ENCODE data around the gene WHRN. TPM values are rescaled to one million over a fixed set of nuclear protein-coding genes. Genes with fewer than 3 reads are reported as not detected.
A peak's percentile ranks its signal among the peaks of the same experiment; 100 is the strongest.

The WHRN gene
- total RNA-seq = 2.4 TPM
- 12.1 TPM for polyA plus RNA-seq

- under 1% methylated on average over 75 of the region's 75 CpGs for WGBS
- no peaks in the 10 kb centered on the region for H3K4me1 ChIP-seq (ENCODE audit: insufficient read depth)
- no peak within 1 kb of the TSS for H3K27ac ChIP-seq (ENCODE audit: low read depth)
- H3K4me3 ChIP-seq (ENCODE audit: low read depth, low read length) = peak within 1 kb of the TSS; percentile 83
- peak; percentile 91 for DNase-seq (ENCODE audit: extremely low spot score)
- H3K36me3 ChIP-seq (ENCODE audit: insufficient read depth) = no peaks in the 10 kb centered on the region
Measured at GRCh38 chr9:114505187-114506081, at the start of gene WHRN. Gene WHRN (minus strand): TSS chr9:114505473. CDS start chr9:114504801, 672 bp downstream.

GRCh38 chr9:114553202-114553601 is 47.9 kb upstream of the WHRN start:
- no peak for DNase-seq (ENCODE audit: extremely low spot score)
- H3K36me3 ChIP-seq (ENCODE audit: insufficient read depth) = no peaks in the 10 kb centered on the region
- 92% methylated on average over 3 of the region's 3 CpGs for WGBS
- H3K4me3 ChIP-seq (ENCODE audit: low read depth, low read length) = no peak overlapping the region
- no peak overlapping the region for H3K27ac ChIP-seq (ENCODE audit: low read depth)
- H3K4me1 ChIP-seq (ENCODE audit: insufficient read depth) = peaks cover 1% of the 10 kb centered on the region

- WGBS = 90% methylated on average over 5 of the region's 5 CpGs
- Histone ChIP-seq H3K4me1 (ENCODE audit: insufficient read depth) (peaks cover 1% of the 10 kb centered on the region), H3K36me3 (ENCODE audit: insufficient read depth) (no peaks in the 10 kb centered on the region), H3K4me3 (ENCODE audit: low read depth, low read length) (no peak overlapping the region), H3K27ac (ENCODE audit: low read depth) (no peak overlapping the region)
- no peak for DNase-seq (ENCODE audit: extremely low spot score)
Measured at GRCh38 chr9:114552706-114553105, 47.4 kb upstream of the WHRN start.

- H3K27ac ChIP-seq (ENCODE audit: low read depth) = no peak overlapping the region
- WGBS = 65% methylated on average over 6 of the region's 6 CpGs
- H3K4me3 ChIP-seq (ENCODE audit: low read depth, low read length) = no peak overlapping the region
- H3K36me3 ChIP-seq (ENCODE audit: insufficient read depth) = no peaks in the 10 kb centered on the region
- H3K4me1 ChIP-seq (ENCODE audit: insufficient read depth) = peaks cover 1% of the 10 kb centered on the region
- no peak for DNase-seq (ENCODE audit: extremely low spot score)
Measured at GRCh38 chr9:114551750-114552685, 46.7 kb upstream of the WHRN start.

GRCh38 chr9:114549697-114550330 is 44.5 kb upstream of the WHRN start:
- H3K36me3 ChIP-seq (ENCODE audit: insufficient read depth) = no peaks in the 10 kb centered on the region
- H3K4me1 ChIP-seq (ENCODE audit: insufficient read depth) = peaks cover 1% of the 10 kb centered on the region
- H3K4me3 ChIP-seq (ENCODE audit: low read depth, low read length) = no peak overlapping the region
- WGBS = 68% methylated on average over 9 of the region's 9 CpGs
- DNase-seq (ENCODE audit: extremely low spot score) = no peak
- no peak overlapping the region for H3K27ac ChIP-seq (ENCODE audit: low read depth)

- Histone ChIP-seq H3K4me1 (ENCODE audit: insufficient read depth) (no peaks in the 10 kb centered on the region), H3K27ac (ENCODE audit: low read depth) (no peak overlapping the region), H3K4me3 (ENCODE audit: low read depth, low read length) (no peak overlapping the region), H3K36me3 (ENCODE audit: insufficient read depth) (no peaks in the 10 kb centered on the region)
- DNase-seq (ENCODE audit: extremely low spot score) = no peak
Measured at GRCh38 chr9:114546851-114547250, 41.6 kb upstream of the WHRN start.

- DNase-seq (ENCODE audit: extremely low spot score) = no peak
- H3K4me1 ChIP-seq (ENCODE audit: insufficient read depth) = no peaks in the 10 kb centered on the region
- H3K27ac ChIP-seq (ENCODE audit: low read depth) = no peak overlapping the region
- 34% methylated on average over 5 of the region's 5 CpGs for WGBS
- H3K4me3 ChIP-seq (ENCODE audit: low read depth, low read length) = no peak overlapping the region
- H3K36me3 ChIP-seq (ENCODE audit: insufficient read depth) = no peaks in the 10 kb centered on the region
Measured at GRCh38 chr9:114545055-114545454, 39.8 kb upstream of the WHRN start.

- DNase-seq (ENCODE audit: extremely low spot score) = no peak
- no peak overlapping the region for H3K27ac ChIP-seq (ENCODE audit: low read depth)
- no peaks in the 10 kb centered on the region for H3K4me1 ChIP-seq (ENCODE audit: insufficient read depth)
- 61% methylated on average over 9 of the region's 9 CpGs for WGBS
- no peaks in the 10 kb centered on the region for H3K36me3 ChIP-seq (ENCODE audit: insufficient read depth)
- H3K4me3 ChIP-seq (ENCODE audit: low read depth, low read length) = no peak overlapping the region
Measured at GRCh38 chr9:114539701-114540380, 34.6 kb upstream of the WHRN start.

GRCh38 chr9:114538241-114538640 is 33.0 kb upstream of the WHRN start:
- Histone ChIP-seq H3K36me3 (ENCODE audit: insufficient read depth) (no peaks in the 10 kb centered on the region), H3K4me3 (ENCODE audit: low read depth, low read length) (no peak overlapping the region), H3K4me1 (ENCODE audit: insufficient read depth) (no peaks in the 10 kb centered on the region), H3K27ac (ENCODE audit: low read depth) (no peak overlapping the region)
- DNase-seq (ENCODE audit: extremely low spot score) = no peak
- WGBS = 30% methylated on average over 5 of the region's 5 CpGs

GRCh38 chr9:114532561-114533237 is 27.4 kb upstream of the WHRN start:
- Histone ChIP-seq H3K36me3 (ENCODE audit: insufficient read depth) (no peaks in the 10 kb centered on the region), H3K27ac (ENCODE audit: low read depth) (no peak overlapping the region), H3K4me1 (ENCODE audit: insufficient read depth) (no peaks in the 10 kb centered on the region), H3K4me3 (ENCODE audit: low read depth, low read length) (no peak overlapping the region)
- 43% methylated on average over 13 of the region's 13 CpGs for WGBS
- no peak for DNase-seq (ENCODE audit: extremely low spot score)

GRCh38 chr9:114529285-114529684 is 24.0 kb upstream of the WHRN start:
- no peaks in the 10 kb centered on the region for H3K4me1 ChIP-seq (ENCODE audit: insufficient read depth)
- 90% methylated on average over 6 of the region's 6 CpGs for WGBS
- H3K27ac ChIP-seq (ENCODE audit: low read depth) = no peak overlapping the region
- H3K36me3 ChIP-seq (ENCODE audit: insufficient read depth) = no peaks in the 10 kb centered on the region
- H3K4me3 ChIP-seq (ENCODE audit: low read depth, low read length) = no peak overlapping the region
- DNase-seq (ENCODE audit: extremely low spot score) = no peak

GRCh38 chr9:114526807-114527206 is 21.5 kb upstream of the WHRN start:
- no peak overlapping the region for H3K4me3 ChIP-seq (ENCODE audit: low read depth, low read length)
- no peaks in the 10 kb centered on the region for H3K4me1 ChIP-seq (ENCODE audit: insufficient read depth)
- DNase-seq (ENCODE audit: extremely low spot score) = no peak
- 75% methylated on average over 2 of the region's 2 CpGs for WGBS
- H3K36me3 ChIP-seq (ENCODE audit: insufficient read depth) = no peaks in the 10 kb centered on the region
- no peak overlapping the region for H3K27ac ChIP-seq (ENCODE audit: low read depth)

All from urinary bladder (tissue), 4 donors.